ENCODE data around the gene ASAP3. TPM values are rescaled to one million over a fixed set of nuclear protein-coding genes. Genes with fewer than 3 reads are reported as not detected.

The ASAP3 gene
- total RNA-seq, 1 donor from 2014 or later = 31.1 TPM

- DNase-seq (ENCODE audit: extremely low spot score, unreplicated experiment) = no peak
- H3K4me3 Mint-ChIP-seq (ENCODE audit: unreplicated experiment) = no peak overlapping the region
- H3K27ac Mint-ChIP-seq (ENCODE audit: unreplicated experiment) = peak overlapping the region; percentile 91
- no peaks in the 10 kb centered on the region for H3K9me3 Mint-ChIP-seq (ENCODE audit: unreplicated experiment)
- H3K4me1 Mint-ChIP-seq (ENCODE audit: unreplicated experiment) = peaks cover 24% of the 10 kb centered on the region
- H3K36me3 Mint-ChIP-seq (ENCODE audit: unreplicated experiment) = peaks cover 2% of the 10 kb centered on the region
- no peak for TF ChIP-seq CTCF (IDR thresholded peaks at IDR 0.05)
- H3K27me3 Mint-ChIP-seq (ENCODE audit: unreplicated experiment) = no peaks in the 10 kb centered on the region
Measured at GRCh38 chr1:23395154-23395724, 88.7 kb downstream of the ASAP3 start.

GRCh38 chr1:23394684-23395083 lies 89.3 kb downstream of the ASAP3 start:
- no peak for DNase-seq (ENCODE audit: extremely low spot score, unreplicated experiment)
- no peak for TF ChIP-seq CTCF (IDR thresholded peaks at IDR 0.05)
- Mint-ChIP-seq H3K36me3 (ENCODE audit: unreplicated experiment) (peaks cover 2% of the 10 kb centered on the region), H3K27me3 (ENCODE audit: unreplicated experiment) (no peaks in the 10 kb centered on the region), H3K9me3 (ENCODE audit: unreplicated experiment) (no peaks in the 10 kb centered on the region), H3K4me1 (ENCODE audit: unreplicated experiment) (peaks cover 24% of the 10 kb centered on the region), H3K4me3 (ENCODE audit: unreplicated experiment) (peak overlapping the region; percentile 46), H3K27ac (ENCODE audit: unreplicated experiment) (peak overlapping the region; percentile 91)

GRCh38 chr1:23394181-23394580 lies 89.8 kb downstream of the ASAP3 start:
- H3K27ac Mint-ChIP-seq (ENCODE audit: unreplicated experiment) = peak overlapping the region; percentile 91
- H3K36me3 Mint-ChIP-seq (ENCODE audit: unreplicated experiment) = peaks cover 2% of the 10 kb centered on the region
- H3K9me3 Mint-ChIP-seq (ENCODE audit: unreplicated experiment) = no peaks in the 10 kb centered on the region
- TF ChIP-seq CTCF (IDR thresholded peaks at IDR 0.05) = no peak
- H3K4me1 Mint-ChIP-seq (ENCODE audit: unreplicated experiment) = peaks cover 24% of the 10 kb centered on the region
- no peaks in the 10 kb centered on the region for H3K27me3 Mint-ChIP-seq (ENCODE audit: unreplicated experiment)
- no peak for DNase-seq (ENCODE audit: extremely low spot score, unreplicated experiment)
- H3K4me3 Mint-ChIP-seq (ENCODE audit: unreplicated experiment) = no peak overlapping the region

GRCh38 chr1:23393706-23394105 lies 90.3 kb downstream of the ASAP3 start:
- no peak for DNase-seq (ENCODE audit: extremely low spot score, unreplicated experiment)
- no peak for TF ChIP-seq CTCF (IDR thresholded peaks at IDR 0.05)
- Mint-ChIP-seq H3K27me3 (ENCODE audit: unreplicated experiment) (no peaks in the 10 kb centered on the region), H3K36me3 (ENCODE audit: unreplicated experiment) (peaks cover 2% of the 10 kb centered on the region), H3K27ac (ENCODE audit: unreplicated experiment) (peak overlapping the region; percentile 91), H3K4me3 (ENCODE audit: unreplicated experiment) (no peak overlapping the region), H3K9me3 (ENCODE audit: unreplicated experiment) (no peaks in the 10 kb centered on the region), H3K4me1 (ENCODE audit: unreplicated experiment) (peaks cover 24% of the 10 kb centered on the region)

GRCh38 chr1:23392125-23392855 lies 91.7 kb downstream of the ASAP3 start:
- H3K4me3 Mint-ChIP-seq (ENCODE audit: unreplicated experiment) = no peak overlapping the region
- no peaks in the 10 kb centered on the region for H3K9me3 Mint-ChIP-seq (ENCODE audit: unreplicated experiment)
- no peak for DNase-seq (ENCODE audit: extremely low spot score, unreplicated experiment)
- H3K4me1 Mint-ChIP-seq (ENCODE audit: unreplicated experiment) = peaks cover 24% of the 10 kb centered on the region
- H3K27me3 Mint-ChIP-seq (ENCODE audit: unreplicated experiment) = no peaks in the 10 kb centered on the region
- H3K27ac Mint-ChIP-seq (ENCODE audit: unreplicated experiment) = no peak overlapping the region
- TF ChIP-seq CTCF (IDR thresholded peaks at IDR 0.05) = no peak
- peaks cover 2% of the 10 kb centered on the region for H3K36me3 Mint-ChIP-seq (ENCODE audit: unreplicated experiment)
